ENCODE results near the gene MAK. TPM values are rescaled to one million over a fixed set of nuclear protein-coding genes. Genes with fewer than 3 reads are reported as not detected.

MAK gene
- total and polyA plus RNA-seq, 2 of the 13 experiments (the other 11 are each of a cell fraction or from before 2014, with no cell fraction given), result 0.04 TPM; not detected in 1

DNA sequence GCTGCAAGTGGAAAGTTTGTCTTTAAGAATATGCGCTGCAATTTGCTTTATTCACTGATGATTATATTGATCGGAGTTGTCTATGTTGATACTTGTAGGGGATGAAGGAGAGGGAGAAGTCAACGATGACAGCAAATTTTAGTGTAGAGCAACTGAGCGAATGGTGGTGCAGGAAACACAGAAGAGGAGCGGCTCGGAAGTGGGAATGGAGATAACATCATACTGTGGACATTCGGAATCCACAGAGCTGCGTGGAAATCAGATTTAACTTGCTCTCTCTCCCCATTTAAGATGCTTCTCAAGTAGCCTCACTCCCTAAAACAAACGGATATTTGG, 91.5 kb downstream of the MAK start:
- H3K4me2 ChIP-seq (ENCODE audit: low read depth, low read length), result peak overlapping the region; percentile 88
- TSS peak; percentile 91 for BruUV-seq (replicated peaks)
- peaks cover 9 to 20% of the 10 kb centered on the region in 2 experiments; a peak in 4 of 5 replicates for H3K36me3 ChIP-seq (replicated peaks in 1 of 2; ENCODE audit: control insufficient read depth in 1 of 2, insufficient read depth in 2 of 2, low read length in 2 of 2)
- no peaks in the 10 kb centered on the region for H4K20me1 ChIP-seq (ENCODE audit: insufficient read depth, low read length)
- FAIRE-seq (no peak), DNase-seq (ENCODE audit: low spot score) (no peak), ATAC-seq (no peak)
- peaks cover 38% of the 10 kb centered on the region for H3K79me2 ChIP-seq (ENCODE audit: insufficient read depth, low read length)
- WGBS (ENCODE audit: low lambda C conversion rate), result 78% methylated on average over 9 of the region's 9 CpGs
- peaks cover 29% of the 10 kb centered on the region for H3K4me1 ChIP-seq (ENCODE audit: insufficient read depth, low read length)
- CTCF ChIA-PET (ENCODE audit: low intra/inter-chr PET ratio, low total read pairs), result no interaction called here
- peak overlapping the region; percentile 94 for H3K9ac ChIP-seq (ENCODE audit: insufficient read depth, low read depth, low read length)
- in situ Hi-C loops (cut with HindIII; ENCODE audit: extremely low pct_ligation_motif_present, low pct_unique_long_range_greater_than_20kb) (no loop called here), intact Hi-C loops (cut with micrococcal nuclease; ENCODE audit: unreplicated experiment) (loop anchor here (1.0 to 5.0 kb wide), 3 partner anchors 24 to 240 kb away; partner anchors contain the start of genes C6orf52, PAK1IP1 and TMEM14C)
- H3K27ac ChIP-seq (ENCODE audit: extremely low read length, insufficient read depth, low read length), result peak overlapping the region; percentile 65
- no peaks in the 10 kb centered on the region for H3K9me3 ChIP-seq (ENCODE audit: low read length)
- H3K4me3 ChIP-seq (replicated peaks in 1 of 3; ENCODE audit: insufficient read depth in 1 of 3, low read depth in 2 of 3, low read length in 3 of 3), result peak overlapping the region; percentile 45 to 84 (median 62); a peak in 5 of 6 replicates
- peak overlapping the region; percentile 48 for H2AFZ ChIP-seq (ENCODE audit: low read length)
- no peaks in the 10 kb centered on the region for H3K27me3 ChIP-seq (ENCODE audit: control insufficient read depth in 1 of 2, insufficient read depth in 2 of 2, low read length in 2 of 2)
- POLR2A ChIA-PET, result interaction anchor here (0.6 to 5.1 kb wide), 12 partner anchors 9 to 224 kb away, joined by 3 to 332 read pairs (median 4); partner anchors contain the start of genes C6orf52, PAK1IP1 and TMEM14C
- TF ChIP-seq DMAP1 (CRISPR knock-in tag; IDR thresholded peaks at IDR 0.05) (no peak), ZNF136 (CRISPR knock-in tag; IDR thresholded peaks at IDR 0.05; ENCODE audit: low read depth) (0 out of 2 replicates have a peak, but pooled peaks have one; percentile 13), POLR2AphosphoS5 (IDR thresholded peaks at IDR 0.05; ENCODE audit: low read depth, low read length) (no peak), ARID4A (CRISPR knock-in tag; IDR thresholded peaks at IDR 0.05; ENCODE audit: borderline replicate concordance) (no peak), ZFAT (CRISPR knock-in tag; conservative IDR thresholded peaks at IDR 0.05) (no peak), FOXO4 (CRISPR knock-in tag; conservative IDR thresholded peaks at IDR 0.05) (0 out of 2 replicates have a peak, but pooled peaks have one; percentile 21), ZBTB20 (CRISPR knock-in tag; IDR thresholded peaks at IDR 0.05; ENCODE audit: borderline replicate concordance, low read depth) (no peak), ZNF549 (CRISPR knock-in tag; IDR thresholded peaks at IDR 0.05) (no peak), SIN3A (IDR thresholded peaks at IDR 0.05; ENCODE audit: borderline replicate concordance, low read depth, low read length) (no peak), ZNF3 (CRISPR knock-in tag; IDR thresholded peaks at IDR 0.05) (no peak), ZNF260 (CRISPR knock-in tag; IDR thresholded peaks at IDR 0.05; ENCODE audit: borderline replicate concordance, low read depth) (no peak), MED13 (CRISPR knock-in tag; IDR thresholded peaks at IDR 0.05) (0 out of 2 replicates have a peak, but pooled peaks have one; percentile 5), EZH2 (conservative IDR thresholded peaks at IDR 0.05; ENCODE audit: low read depth, low read length) (no peak), ZSCAN25 (CRISPR knock-in tag; IDR thresholded peaks at IDR 0.05) (no peak)
- TF ChIP-seq, protein P1, sequence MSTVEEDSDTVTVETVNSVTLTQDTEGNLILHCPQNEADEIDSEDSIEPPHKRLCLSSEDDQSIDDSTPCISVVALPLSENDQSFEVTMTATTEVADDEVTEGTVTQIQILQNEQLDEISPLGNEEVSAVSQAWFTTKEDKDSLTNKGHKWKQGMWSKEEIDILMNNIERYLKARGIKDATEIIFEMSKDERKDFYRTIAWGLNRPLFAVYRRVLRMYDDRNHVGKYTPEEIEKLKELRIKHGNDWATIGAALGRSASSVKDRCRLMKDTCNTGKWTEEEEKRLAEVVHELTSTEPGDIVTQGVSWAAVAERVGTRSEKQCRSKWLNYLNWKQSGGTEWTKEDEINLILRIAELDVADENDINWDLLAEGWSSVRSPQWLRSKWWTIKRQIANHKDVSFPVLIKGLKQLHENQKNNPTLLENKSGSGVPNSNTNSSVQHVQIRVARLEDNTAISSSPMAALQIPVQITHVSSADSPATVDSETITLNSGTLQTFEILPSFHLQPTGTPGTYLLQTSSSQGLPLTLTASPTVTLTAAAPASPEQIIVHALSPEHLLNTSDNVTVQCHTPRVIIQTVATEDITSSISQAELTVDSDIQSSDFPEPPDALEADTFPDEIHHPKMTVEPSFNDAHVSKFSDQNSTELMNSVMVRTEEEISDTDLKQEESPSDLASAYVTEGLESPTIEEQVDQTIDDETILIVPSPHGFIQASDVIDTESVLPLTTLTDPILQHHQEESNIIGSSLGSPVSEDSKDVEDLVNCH (CRISPR knock-in tag; IDR thresholded peaks at IDR 0.05), result no peak
- TF ChIP-seq, protein P2, sequence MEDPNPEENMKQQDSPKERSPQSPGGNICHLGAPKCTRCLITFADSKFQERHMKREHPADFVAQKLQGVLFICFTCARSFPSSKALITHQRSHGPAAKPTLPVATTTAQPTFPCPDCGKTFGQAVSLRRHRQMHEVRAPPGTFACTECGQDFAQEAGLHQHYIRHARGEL (CRISPR knock-in tag; IDR thresholded peaks at IDR 0.05), result no peak
